H1 (cell line): ENCODE results near the gene GADL1. TPM values are rescaled to one million over a fixed set of nuclear protein-coding genes. Genes with fewer than 3 reads are reported as not detected.

Experiments
- CTCF ChIA-PET: fragments of 300-600 bp; sonication (Branson Sonifier 250); formaldehyde crosslinking; loops from one replicate; lab custom pipeline; 2021; ENCODE audit not compliant: partially characterized antibody; lab: Charles Lee
- POLR2A ChIA-PET: fragments of 300-600 bp; sonication (Branson Sonifier 250); formaldehyde crosslinking; loops from one replicate; lab custom pipeline; 2021; ENCODE audit warnings: inconsistent platforms; ENCODE audit not compliant: partially characterized antibody; lab: Charles Lee
- DNase-seq, 2 experiments: peaks; one replicate each; pipeline versions ENCODE4 v3.0.0 to v3.0.0-alpha.2; 2010 to 2022; ENCODE audit warnings: low spot score in 2 of 2, low read depth in 1 of 2, mixed read lengths in 1 of 2
- FAIRE-seq: peaks from 2 replicates; lab custom pipeline; 2011; peaks lifted over from hg19 to GRCh38; lab: Jason Lieb, UNC
- H2AFZ ChIP-seq: 2 replicates; pipeline ENCODE4 v1.8.1; 2012; ENCODE audit warnings: low read length, inconsistent platforms
- H2AK5ac ChIP-seq: 2 replicates; pipeline ENCODE4 v1.6.1; 2013; ENCODE audit warnings: low read depth, low read length
- H2BK120ac ChIP-seq: replicated peaks from 2 replicates; pipeline ENCODE3; 2013; ENCODE audit warnings: low read depth, low read length, inconsistent platforms
- H2BK12ac ChIP-seq: 2 replicates; pipeline ENCODE4 v1.6.1; 2013; ENCODE audit warnings: low read depth, low read length
- H2BK15ac ChIP-seq: 2 replicates; pipeline ENCODE4 v1.6.1; 2013; ENCODE audit warnings: low read length
- H2BK20ac ChIP-seq: 2 replicates; pipeline ENCODE4 v1.6.1; 2013; ENCODE audit warnings: low read length
- H2BK5ac ChIP-seq: 2 replicates; pipeline ENCODE4 v1.6.1; 2013; ENCODE audit warnings: low read depth, low read length
- H3K14ac ChIP-seq: 2 replicates; pipeline ENCODE4 v1.6.1; 2013; ENCODE audit warnings: inconsistent platforms; ENCODE audit not compliant: insufficient read length
- H3K18ac ChIP-seq: 2 replicates; pipeline ENCODE4 v1.6.1; 2013; ENCODE audit warnings: low read length; ENCODE audit errors: extremely low read depth
- H3K23ac ChIP-seq: 2 replicates; pipeline ENCODE4 v1.6.1; 2013; ENCODE audit warnings: inconsistent platforms; ENCODE audit not compliant: insufficient read length
- H3K23me2 ChIP-seq: 2 replicates; pipeline ENCODE4 v1.6.1; 2013; ENCODE audit warnings: low read depth, low read length
- H3K27ac ChIP-seq: 2 replicates; pipeline ENCODE4 v1.6.1; 2011; ENCODE audit warnings: low read depth, low read length, inconsistent platforms
- H3K27me3 ChIP-seq, 4 experiments: replicated peaks in 1 of 4; 1 replicate in 1 of 4; 2 replicates in 3 of 4; pipeline versions ENCODE4 v1.6.1 to v1.8.1; 2011 to 2013; ENCODE audit warnings: low read length in 3 of 4, mild to moderate bottlenecking in 3 of 4, inconsistent platforms in 2 of 4, mixed read lengths in 2 of 4, moderate library complexity in 1 of 4; ENCODE audit not compliant: control insufficient read depth in 3 of 4, insufficient read depth in 3 of 4; ENCODE audit errors: extremely low read depth in 1 of 4
- H3K36me3 ChIP-seq, 4 experiments: 2 replicates each; pipeline versions ENCODE4 v1.6.1 to v1.8.1; 2011 to 2013; ENCODE audit warnings: mild to moderate bottlenecking in 4 of 4, low read length in 3 of 4, moderate library complexity in 2 of 4, control low read depth in 1 of 4, inconsistent platforms in 1 of 4; ENCODE audit not compliant: insufficient read depth in 4 of 4, control insufficient read depth in 2 of 4
- H3K4ac ChIP-seq: replicated peaks from 2 replicates; pipeline ENCODE3; 2013; ENCODE audit warnings: low read length, low read depth, mixed read lengths, inconsistent platforms; ENCODE audit not compliant: insufficient read length
- H3K4me1 ChIP-seq, 4 experiments: replicated peaks in 1 of 4; 1 replicate in 1 of 4; 2 replicates in 3 of 4; pipeline versions ENCODE4 v1.6.1 to v1.8.1; 2011 to 2013; ENCODE audit warnings: low read length in 3 of 4, inconsistent platforms in 2 of 4, mixed read lengths in 1 of 4; ENCODE audit not compliant: insufficient read depth in 4 of 4, control insufficient read depth in 3 of 4
- H3K4me2 ChIP-seq, 2 experiments: 2 replicates each; pipeline versions ENCODE4 v1.6.1 to v1.8.1; 2011 to 2013; ENCODE audit warnings: low read depth in 2 of 2, low read length in 2 of 2, control low read depth in 1 of 2, inconsistent platforms in 1 of 2, mild to moderate bottlenecking in 1 of 2; ENCODE audit not compliant: insufficient read depth in 1 of 2
- H3K4me3 ChIP-seq, 4 experiments: fragments of 200-600, 300-600 bp in 1 of 4; sonication (generic), shearing (Covaris generic), sonication (Bioruptor Twin) in 1 of 4; 2 replicates each; pipeline versions ENCODE4 v1.5.1 to v1.8.1; 2011 to 2016; ENCODE audit warnings: low read length in 4 of 4, low read depth in 3 of 4, control low read depth in 2 of 4, inconsistent platforms in 2 of 4, mild to moderate bottlenecking in 2 of 4, mixed read lengths in 1 of 4, moderate library complexity in 1 of 4; ENCODE audit not compliant: insufficient read depth in 2 of 4; ENCODE audit errors: extremely low read depth in 1 of 4
- H3K56ac ChIP-seq: replicated peaks from 2 replicates; pipeline ENCODE3; 2013; ENCODE audit warnings: low read depth, mild to moderate bottlenecking, mixed read lengths, low read length, inconsistent platforms; ENCODE audit not compliant: insufficient read length
- H3K79me1 ChIP-seq: 2 replicates; pipeline ENCODE4 v1.6.1; 2013; ENCODE audit warnings: low read depth, low read length, control low read depth
- H3K79me2 ChIP-seq, 2 experiments: 2 replicates each; pipeline versions ENCODE4 v1.6.1 to v1.8.1; 2012 to 2013; ENCODE audit warnings: low read length in 2 of 2, mild to moderate bottlenecking in 2 of 2, inconsistent platforms in 1 of 2; ENCODE audit not compliant: insufficient read depth in 2 of 2, control insufficient read depth in 1 of 2
- H3K9ac ChIP-seq, 4 experiments: replicated peaks in 1 of 4; 1 replicate in 1 of 4; 2 replicates in 3 of 4; pipeline versions ENCODE4 v1.6.1 to v1.8.1; 2011 to 2013; ENCODE audit warnings: low read depth in 3 of 4, low read length in 3 of 4, control low read depth in 2 of 4, mild to moderate bottlenecking in 2 of 4, moderate library complexity in 2 of 4, inconsistent platforms in 1 of 4; ENCODE audit errors: extremely low read depth in 1 of 4
- H3K9me3 ChIP-seq, 2 experiments: 2 replicates each; pipeline versions ENCODE4 v1.6.1 to v1.8.1; 2012 to 2013; ENCODE audit warnings: mild to moderate bottlenecking in 2 of 2, moderate library complexity in 2 of 2, control low read depth in 1 of 2, inconsistent platforms in 1 of 2, low read depth in 1 of 2, low read length in 1 of 2, mixed read lengths in 1 of 2; ENCODE audit not compliant: insufficient read depth in 2 of 2
- H4K20me1 ChIP-seq, 2 experiments: replicated peaks in 1 of 2; 2 replicates each; pipeline versions ENCODE3 to v1.8.1; 2011 to 2013; ENCODE audit warnings: inconsistent platforms in 2 of 2, low read length in 2 of 2, mild to moderate bottlenecking in 1 of 2; ENCODE audit not compliant: insufficient read depth in 2 of 2, control insufficient read depth in 1 of 2
- H4K5ac ChIP-seq: 2 replicates; pipeline ENCODE4 v1.6.1; 2013; ENCODE audit warnings: low read length, low read depth, mixed read lengths, inconsistent platforms; ENCODE audit not compliant: insufficient read length
- H4K8ac ChIP-seq: 2 replicates; pipeline ENCODE4 v1.8.0; 2013; ENCODE audit warnings: mild to moderate bottlenecking, moderate library complexity, low read length, inconsistent platforms; ENCODE audit not compliant: insufficient read depth; ENCODE audit errors: extremely low read depth
- H4K91ac ChIP-seq: replicated peaks from 2 replicates; pipeline ENCODE3; 2013; ENCODE audit warnings: low read length, mixed read lengths, inconsistent platforms; ENCODE audit not compliant: insufficient read length
- ASH2L ChIP-seq: fragments of 200-600, 300-600 bp; sonication (generic); IDR thresholded peaks from one replicate; pipeline ENCODE4 v1.7.1; 2017; ENCODE audit warnings: low read length
- EP300 ChIP-seq, 2 experiments: IDR thresholded peaks; 1 replicate in 1 of 2; 2 replicates in 1 of 2; pipeline ENCODE4 v1.6.1; 2011 to 2012; ENCODE audit warnings: low read depth in 2 of 2, low read length in 2 of 2, mild to moderate bottlenecking in 2 of 2, borderline replicate concordance in 1 of 2, inconsistent platforms in 1 of 2, moderate library complexity in 1 of 2
- GTF2F1 ChIP-seq: IDR thresholded peaks from 2 replicates; pipeline ENCODE4 v1.6.1; 2012; ENCODE audit warnings: low read depth, low read length, improper control_type of control experiment, borderline replicate concordance
- HDAC6 ChIP-seq: IDR thresholded peaks from one replicate; pipeline ENCODE4 v1.7.1; 2012; ENCODE audit warnings: low read depth, mild to moderate bottlenecking, inconsistent platforms, low read length, moderate library complexity
- JUN ChIP-seq: IDR thresholded peaks from 2 replicates; pipeline ENCODE4 v1.6.1; 2011; ENCODE audit warnings: low read depth, mild to moderate bottlenecking, improper control_type of control experiment, low read length
- KDM1A ChIP-seq: fragments of 200-600, 300-600 bp; sonication (generic); IDR thresholded peaks from 2 replicates; pipeline ENCODE4 v1.7.1; 2016; ENCODE audit warnings: mild to moderate bottlenecking, low read length, borderline replicate concordance
- PHF8 ChIP-seq: fragments of 200-600 bp; sonication (generic); conservative IDR thresholded peaks from 2 replicates; pipeline ENCODE4 v1.7.1; 2012; ENCODE audit warnings: low read depth, mild to moderate bottlenecking, inconsistent platforms, low read length, moderate library complexity
- SIN3A ChIP-seq, 2 experiments: IDR thresholded peaks in 1 of 2; conservative IDR thresholded peaks in 1 of 2; 2 replicates each; pipeline ENCODE4 v1.6.1; 2011 to 2012; ENCODE audit warnings: low read length in 2 of 2, improper control_type of control experiment in 1 of 2, low read depth in 1 of 2, mild to moderate bottlenecking in 1 of 2
- SRF ChIP-seq: IDR thresholded peaks from 2 replicates; pipeline ENCODE4 v1.6.1; 2011; ENCODE audit warnings: mild to moderate bottlenecking, low read depth, low read length, moderate library complexity
- SUZ12 ChIP-seq: fragments of 200-600 bp; sonication (generic); IDR thresholded peaks from 2 replicates; pipeline ENCODE4 v1.6.1; 2012; ENCODE audit warnings: mild to moderate bottlenecking, inconsistent platforms, low read length, moderate library complexity, mixed read lengths
- TCF12 ChIP-seq: IDR thresholded peaks from 2 replicates; pipeline ENCODE4 v1.6.1; 2011; ENCODE audit warnings: low read depth, mild to moderate bottlenecking, low read length
- WGBS, 2 experiments: shearing (Covaris generic) in 1 of 2; methylation state at CpG; one replicate each; pipeline versions ENCODE4 v1.1.6 to v1.1.7; 2013 to 2015; ENCODE audit warnings: low lambda C conversion rate in 2 of 2, mixed read lengths in 2 of 2, inconsistent platforms in 1 of 2, low coverage in 1 of 2, missing lambda C conversion rate in 1 of 2; ENCODE audit not compliant: insufficient replicate concordance in 2 of 2, insufficient coverage in 1 of 2, insufficient read length in 1 of 2; ENCODE audit errors: extremely low coverage in 1 of 2, missing lambda C conversion rate in 1 of 2; 5-methylcytosine and 5-hydroxymethylcytosine counted together
- polyA plus RNA-seq, 7 experiments: library from polyadenylated mRNA; depleted of rRNA in 3 of 7; stranded (reverse) in 5 of 7; unstranded in 2 of 7; fragments of >200 nt in 5 of 7; fragments of 200-250 nt in 2 of 7; gene quantifications; 1 replicate in 5 of 7; 2 replicates in 1 of 7; 4 replicates in 1 of 7; pipeline versions ENCODE4 v1.2.1 to v1.2.3, GENCODE V29; 2011 to 2013; ENCODE audit warnings: missing spikeins in 2 of 7, mixed read lengths in 2 of 7
- total RNA-seq: library from RNA; stranded (reverse); fragmentation: NEBNext Ultra II Directional; extraction: Animal tissue kit (Norgen Biotek cat#: 25700); gene quantifications from 2 replicates; pipeline ENCODE4 v1.2.1, GENCODE V29; 2021

GADL1 gene
- total and polyA plus RNA-seq, 2 of the 8 experiments (the other 6 are each of a cell fraction or from before 2014, with no cell fraction given), result 0.03 to 0.30 TPM

DNA sequence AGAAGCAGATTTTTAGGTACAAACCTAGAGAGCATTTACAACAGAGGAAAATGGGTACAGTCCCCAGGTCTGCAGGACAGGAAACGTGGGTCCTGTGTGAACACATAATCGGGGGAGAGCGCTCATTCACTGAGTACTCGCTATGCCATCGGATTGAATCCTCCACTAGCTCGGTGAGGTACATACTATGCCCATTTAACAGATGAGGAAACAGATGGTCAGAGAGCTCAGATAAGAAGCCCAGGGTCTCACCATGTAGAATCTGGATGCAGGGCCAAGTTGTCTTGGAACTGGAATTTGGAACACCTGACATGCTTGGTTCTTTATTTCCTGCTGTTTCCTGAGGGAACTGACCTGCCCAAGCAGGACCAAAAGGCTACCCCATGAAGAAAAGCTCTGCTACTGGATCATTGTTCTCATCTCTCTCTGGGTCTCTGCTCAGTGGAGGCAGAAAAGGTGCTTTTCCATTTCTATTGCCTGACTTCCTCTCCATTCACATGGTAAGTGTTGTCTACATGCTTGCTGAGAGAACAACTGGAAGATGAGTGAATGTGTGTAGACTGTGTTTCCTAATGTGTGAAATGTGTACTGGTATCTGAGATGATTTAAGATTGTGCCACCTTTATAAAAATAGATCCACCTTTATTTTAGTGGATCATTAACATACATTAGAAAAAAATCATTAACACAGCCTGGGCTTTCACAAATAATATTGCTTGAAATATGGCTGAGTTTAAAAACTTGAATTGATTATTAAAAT is 199.0 kb downstream of the GADL1 start:
- 0 out of 2 replicates have a peak overlapping the region, but pooled peaks have one; percentile 54 for H2BK15ac ChIP-seq
- DNase-seq (no peak), FAIRE-seq (no peak)
- H2AFZ ChIP-seq, result no peak overlapping the region
- H3K4ac ChIP-seq, result peak overlapping the region; percentile 20
- peak overlapping the region; percentile 81; the same call in 1 of the 2 replicates for H2BK5ac ChIP-seq
- H4K20me1 ChIP-seq, result no peaks in the 10 kb centered on the region
- ChIA-PET CTCF (interaction anchor here (0.6 to 6.3 kb wide), 19 partner anchors 10 to 653 kb away, joined by 3 to 60 read pairs (median 5); no protein-coding TSS in a partner anchor), POLR2A (interaction anchor here (0.8 kb wide), 1 partner anchor 89 kb away, joined by 4 read pairs; the partner anchor contains the start of gene TGFBR2)
- no peaks in the 10 kb centered on the region for H3K27me3 ChIP-seq
- no peak overlapping the region for H4K8ac ChIP-seq
- H3K23me2 ChIP-seq, result no peaks in the 10 kb centered on the region; the same call in 1 of the 2 replicates
- H3K56ac ChIP-seq, result no peak overlapping the region
- peaks cover 0 to 3% (median 0%) of the 10 kb centered on the region in 4 experiments; a peak in 3 of 8 replicates for H3K36me3 ChIP-seq
- H3K79me2 ChIP-seq, result no peaks in the 10 kb centered on the region
- H3K23ac ChIP-seq, result no peak overlapping the region
- no peaks in the 10 kb centered on the region for H3K79me1 ChIP-seq
- H3K27ac ChIP-seq, result no peak overlapping the region
- H3K9ac ChIP-seq, result no peak overlapping the region
- H3K4me2 ChIP-seq, result no peak overlapping the region; a peak in 1 of 4 replicates
- H2BK12ac ChIP-seq, result peak overlapping the region; percentile 61; the same call in 1 of the 2 replicates
- WGBS, 2 experiments, result 82% methylated on average over 6 of the region's 6 CpGs; no CpG with 5 or more reads in 1 of the 2 experiments
- peak overlapping the region; percentile 8 for H2BK120ac ChIP-seq
- peaks cover 0 to 13% (median 5%) of the 10 kb centered on the region in 4 experiments; a peak in 5 of 7 replicates for H3K4me1 ChIP-seq
- H3K18ac ChIP-seq, result no peak overlapping the region
- no peak overlapping the region for H3K14ac ChIP-seq
- H3K9me3 ChIP-seq, result no peaks in the 10 kb centered on the region
- H3K4me3 ChIP-seq, result no peak overlapping the region
- peak overlapping the region; percentile 29; the same call in 1 of the 2 replicates for H2BK20ac ChIP-seq
- no peak overlapping the region for H4K91ac ChIP-seq
- no peak overlapping the region; the same call in 1 of the 2 replicates for H2AK5ac ChIP-seq
- no peak overlapping the region for H4K5ac ChIP-seq
- TF ChIP-seq ASH2L, result no peak
- TF ChIP-seq SIN3A (conservative IDR thresholded peaks at IDR 0.05 in 1 of 2, IDR thresholded peaks at IDR 0.05 in 1 of 2; ENCODE audit: low read depth in 1 of 2, low read length in 2 of 2), result no peak
- no peak for TF ChIP-seq EP300 (IDR thresholded peaks at IDR 0.05; ENCODE audit: borderline replicate concordance in 1 of 2, low read depth in 2 of 2, low read length in 2 of 2)
- no peak for TF ChIP-seq SRF
- no peak for TF ChIP-seq SUZ12
- no peak for TF ChIP-seq JUN
- peak; percentile 79; the same call in 1 of the 2 replicates for TF ChIP-seq KDM1A
- no peak for TF ChIP-seq GTF2F1
- TF ChIP-seq TCF12, result no peak
- no peak for TF ChIP-seq PHF8
- TF ChIP-seq HDAC6, result no peak
